Subcutaneous adipose tissue (tissue), 4 donors: ENCODE results near the gene CFI. TPM values are rescaled to one million over a fixed set of nuclear protein-coding genes. Genes with fewer than 3 reads are reported as not detected.

Source experiments
- total RNA-seq, 4 donors: library from RNA; depleted of rRNA; stranded (reverse); fragments of >200 nt; gene quantifications; one replicate each; pipeline ENCODE4 v1.1.0, GENCODE V29; 2016
- TF ChIP-seq, protein P1 (sequence below): fragments of 450-650 bp; IDR thresholded peaks from one replicate; pipeline ENCODE4 v1.5.1; 2016; ENCODE audit warnings: low read depth, mild to moderate bottlenecking, control low read depth, antibody characterized with exemption, moderate library complexity

Gene CFI
- 10 to 100 TPM; 13.4 to 37.7 (median 20.9) TPM for total RNA-seq

DNA sequence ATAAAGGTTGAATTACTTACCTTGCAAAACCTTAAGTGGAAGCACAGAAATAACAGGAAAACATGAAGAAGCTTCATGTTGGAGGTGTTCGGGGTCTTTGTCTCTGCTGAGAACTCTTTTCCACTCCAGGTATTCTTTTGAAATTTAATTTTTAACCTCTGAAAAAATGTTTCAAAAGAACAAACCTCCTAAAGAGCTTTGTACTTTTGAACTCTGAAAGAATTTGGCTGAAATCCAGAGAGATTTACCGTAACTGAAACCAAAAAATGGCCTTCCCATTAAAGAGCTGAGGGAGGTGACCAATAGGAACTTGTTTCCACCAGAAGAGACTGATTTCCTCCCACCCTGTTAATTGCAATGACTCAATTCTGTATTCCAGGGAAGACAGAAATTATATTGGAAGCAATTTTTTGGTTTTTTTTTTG, at the start of gene CFI:
CFI (minus strand) TSS at position 105 of the 425 bp plus-strand sequence; CDS start at position 77, 28 bp downstream.
- TF ChIP-seq, protein P1, sequence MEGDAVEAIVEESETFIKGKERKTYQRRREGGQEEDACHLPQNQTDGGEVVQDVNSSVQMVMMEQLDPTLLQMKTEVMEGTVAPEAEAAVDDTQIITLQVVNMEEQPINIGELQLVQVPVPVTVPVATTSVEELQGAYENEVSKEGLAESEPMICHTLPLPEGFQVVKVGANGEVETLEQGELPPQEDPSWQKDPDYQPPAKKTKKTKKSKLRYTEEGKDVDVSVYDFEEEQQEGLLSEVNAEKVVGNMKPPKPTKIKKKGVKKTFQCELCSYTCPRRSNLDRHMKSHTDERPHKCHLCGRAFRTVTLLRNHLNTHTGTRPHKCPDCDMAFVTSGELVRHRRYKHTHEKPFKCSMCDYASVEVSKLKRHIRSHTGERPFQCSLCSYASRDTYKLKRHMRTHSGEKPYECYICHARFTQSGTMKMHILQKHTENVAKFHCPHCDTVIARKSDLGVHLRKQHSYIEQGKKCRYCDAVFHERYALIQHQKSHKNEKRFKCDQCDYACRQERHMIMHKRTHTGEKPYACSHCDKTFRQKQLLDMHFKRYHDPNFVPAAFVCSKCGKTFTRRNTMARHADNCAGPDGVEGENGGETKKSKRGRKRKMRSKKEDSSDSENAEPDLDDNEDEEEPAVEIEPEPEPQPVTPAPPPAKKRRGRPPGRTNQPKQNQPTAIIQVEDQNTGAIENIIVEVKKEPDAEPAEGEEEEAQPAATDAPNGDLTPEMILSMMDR = no peak

DNA sequence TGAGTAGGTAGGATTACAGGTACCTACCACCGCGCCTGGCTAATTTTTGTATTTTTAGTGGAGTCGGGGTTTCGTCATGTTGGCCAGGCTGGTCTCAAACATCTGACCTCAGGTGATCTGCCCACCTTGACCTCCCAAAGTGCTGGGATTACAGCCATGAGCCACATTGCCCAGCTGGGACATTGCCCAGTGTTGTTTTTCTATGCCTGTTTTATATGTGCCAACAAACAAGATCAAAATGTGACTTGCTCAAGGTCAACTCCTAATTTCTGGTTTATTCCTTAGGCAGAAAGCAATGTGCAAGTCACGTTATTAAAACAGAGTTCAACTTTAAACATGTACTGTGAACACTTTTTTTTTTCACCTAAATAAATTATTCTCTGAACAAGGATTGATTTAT, 48.8 kb upstream of the CFI start:
- TF ChIP-seq, protein P1 = no peak

DNA sequence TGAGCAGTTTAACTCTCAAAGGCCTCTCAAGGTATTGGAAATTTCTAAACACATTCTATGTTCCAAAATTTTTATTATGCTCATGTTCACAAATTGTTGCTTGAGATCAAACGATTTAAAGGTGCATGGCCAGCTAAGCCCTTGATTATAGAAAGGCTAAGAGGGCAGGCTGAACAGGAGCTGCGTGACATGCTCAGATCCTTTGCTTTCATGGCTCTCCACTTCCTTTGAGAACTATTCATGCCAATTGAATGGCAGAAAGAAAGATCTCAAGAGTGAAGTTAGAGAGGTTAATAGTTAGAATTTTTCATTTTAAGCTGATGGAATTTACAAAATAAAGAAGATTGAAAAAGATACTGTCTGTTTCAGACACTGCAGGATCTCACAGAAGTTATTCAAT, 46.7 kb upstream of the CFI start:
- TF ChIP-seq, protein P1 = no peak

DNA sequence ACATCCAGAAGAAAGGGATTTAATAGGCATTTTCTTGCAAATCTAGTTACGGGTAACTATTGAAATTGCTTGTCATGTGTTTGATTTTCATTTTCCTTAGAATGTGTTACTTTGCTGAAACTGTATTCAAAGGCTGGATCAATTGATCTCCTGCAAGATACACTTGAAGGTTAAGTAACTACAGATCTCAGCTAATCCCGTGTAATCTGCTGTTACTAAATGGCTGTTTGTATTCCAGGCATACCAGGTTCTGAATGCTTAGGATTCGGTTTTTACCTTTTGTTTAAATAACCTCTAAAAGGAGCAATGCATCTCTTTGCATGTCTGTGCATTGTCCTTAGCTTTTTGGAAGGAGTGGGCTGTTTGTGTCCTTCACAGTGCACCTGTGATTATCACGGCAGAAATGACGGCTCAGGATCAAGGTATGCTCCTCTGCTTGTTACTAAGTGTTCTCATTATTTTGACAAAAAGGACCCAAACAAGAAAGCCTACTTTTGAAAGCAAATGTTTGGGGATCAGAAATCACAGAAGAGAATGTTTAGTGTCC, 46.2 kb upstream of the CFI start, which contains the start of gene LRIT3:
LRIT3 (plus strand) TSS at position 212 of the 547 bp plus-strand sequence; CDS start at position 307, 95 bp downstream.
- TF ChIP-seq, protein P1 = no peak

DNA sequence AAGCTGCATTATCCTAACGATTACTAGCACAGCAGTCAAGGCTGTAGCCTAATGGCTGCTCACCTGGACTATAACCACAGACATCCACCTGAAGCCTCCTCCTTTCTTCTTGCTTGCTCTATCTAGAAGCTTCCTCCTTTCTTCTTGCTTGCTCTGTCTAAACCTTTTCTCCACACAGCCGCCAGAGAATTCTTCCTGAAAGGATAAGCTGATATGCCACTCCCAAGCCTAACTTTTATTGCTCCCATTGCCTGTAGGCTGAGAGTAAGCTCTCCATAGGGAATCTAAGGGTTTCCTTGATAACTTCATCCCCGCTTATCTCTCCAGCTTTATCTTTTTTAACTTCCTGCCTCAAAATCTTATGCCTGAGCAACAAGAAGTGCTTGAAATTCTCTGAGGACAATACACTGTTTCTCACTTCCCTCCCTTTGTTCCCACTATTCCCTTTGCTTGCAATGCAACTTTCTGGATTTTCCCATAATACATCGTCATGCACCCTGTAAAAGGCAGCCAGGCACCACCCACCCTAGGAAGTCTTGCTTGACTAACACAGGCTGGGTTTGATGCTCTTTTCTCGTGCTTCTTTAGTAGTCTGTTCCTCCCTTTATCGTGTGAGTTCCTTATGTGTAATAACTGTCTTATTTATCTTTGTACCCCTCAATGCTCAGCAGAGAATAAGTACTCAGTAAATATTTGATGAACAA, 44.7 kb upstream of the CFI start:
- TF ChIP-seq, protein P1 = no peak

DNA sequence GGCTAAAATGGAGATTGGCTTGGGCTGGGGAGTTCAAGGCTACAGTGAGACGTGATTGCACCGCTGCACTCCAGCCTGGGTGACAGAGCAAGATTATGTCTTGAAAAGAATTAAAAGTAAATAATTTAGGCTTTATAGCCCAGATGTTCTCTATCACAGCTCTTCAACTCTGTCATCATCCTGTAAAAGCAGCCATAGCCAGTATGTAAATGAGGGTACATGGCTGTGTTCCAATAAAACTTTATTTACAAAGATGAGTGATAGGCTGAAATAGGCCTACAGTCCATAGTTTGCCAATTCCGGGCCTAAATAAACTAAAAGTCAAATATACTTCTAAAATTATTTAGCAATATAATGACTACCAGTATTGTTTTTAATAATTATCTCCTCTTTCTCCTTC, 35.2 kb upstream of the CFI start:
- TF ChIP-seq, protein P1 = no peak

DNA sequence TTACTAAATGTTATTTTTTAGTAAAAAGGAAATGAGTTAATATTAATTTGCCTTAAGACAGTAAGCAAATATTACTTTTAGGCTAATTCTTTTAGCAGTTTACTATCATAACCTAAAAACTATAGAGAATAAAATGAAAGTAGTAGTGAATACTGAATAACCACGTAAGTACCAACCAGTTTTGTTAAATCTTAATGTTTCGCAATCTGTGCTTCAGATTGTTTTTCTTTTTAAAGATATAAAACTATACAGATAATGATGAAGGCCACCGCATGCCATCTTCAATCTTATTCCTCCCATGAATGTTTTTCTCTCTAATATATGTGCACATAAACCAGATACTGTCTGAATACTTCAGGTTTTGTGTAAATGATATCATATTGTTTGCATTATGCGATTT, 32.0 kb upstream of the CFI start:
- TF ChIP-seq, protein P1 = no peak
